ENCODE results near the gene RALGPS1.

RALGPS1 gene

DNA sequence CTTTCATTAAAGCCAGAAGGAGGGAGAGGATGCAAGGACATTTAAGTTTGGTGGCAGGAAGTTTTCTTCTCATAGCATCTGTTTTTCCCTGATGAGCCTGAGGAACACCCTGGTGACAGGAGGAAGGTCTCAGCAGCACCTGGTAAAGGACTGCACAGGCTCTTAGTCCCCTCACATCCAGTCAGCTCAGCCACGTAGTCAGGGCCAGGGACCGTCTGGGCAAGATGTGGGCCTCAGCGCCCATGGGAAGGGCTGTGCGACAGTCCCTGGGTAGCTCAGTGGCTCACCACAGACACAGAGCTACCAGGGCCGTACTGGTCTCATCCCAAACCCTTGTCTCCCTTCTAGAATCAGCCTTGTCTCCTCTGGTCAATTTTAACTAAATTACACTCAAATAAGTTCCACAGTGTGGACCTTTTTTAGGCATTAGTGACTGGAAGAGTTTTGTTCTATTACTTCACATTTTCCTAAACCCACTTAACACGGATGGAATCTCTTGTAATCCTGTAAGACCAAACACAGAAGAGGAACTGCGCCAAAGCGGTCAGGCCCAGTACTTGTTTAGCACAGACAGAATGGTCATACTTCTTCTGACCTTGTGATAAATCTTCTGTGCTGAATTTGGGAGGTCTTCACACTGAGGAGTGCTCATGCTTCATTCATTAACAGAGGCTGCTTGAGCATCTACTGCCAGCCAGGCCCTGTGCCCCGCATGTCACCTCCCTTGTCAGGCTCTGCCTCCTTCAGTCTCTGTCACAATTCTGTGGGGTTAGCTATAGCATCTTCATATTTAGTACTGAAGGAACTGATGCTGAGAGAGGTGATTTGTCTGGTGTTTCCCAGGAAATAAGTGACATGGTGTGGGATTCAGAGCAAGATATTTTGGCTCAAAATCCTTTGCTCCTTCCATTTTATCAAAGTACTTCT is 116.5 kb downstream of the RALGPS1 start:
- no peaks in the 10 kb centered on the region for H3K36me3 ChIP-seq (ENCODE audit: insufficient read depth, low read length)
- peaks cover 4% of the 10 kb centered on the region for H3K4me1 ChIP-seq (ENCODE audit: control insufficient read depth, insufficient read depth, low read length)
- H3K9me3 ChIP-seq (replicated peaks; ENCODE audit: low read length): no peaks in the 10 kb centered on the region
- H3K4me3 ChIP-seq (ENCODE audit: low read length): no peak overlapping the region
- H3K4me2 ChIP-seq (ENCODE audit: low read length): no peak overlapping the region
- peaks cover 20% of the 10 kb centered on the region for H3K27me3 ChIP-seq (ENCODE audit: control insufficient read depth, insufficient read depth, low read length)
- no peak overlapping the region for H3K9ac ChIP-seq (ENCODE audit: low read depth, low read length)

DNA sequence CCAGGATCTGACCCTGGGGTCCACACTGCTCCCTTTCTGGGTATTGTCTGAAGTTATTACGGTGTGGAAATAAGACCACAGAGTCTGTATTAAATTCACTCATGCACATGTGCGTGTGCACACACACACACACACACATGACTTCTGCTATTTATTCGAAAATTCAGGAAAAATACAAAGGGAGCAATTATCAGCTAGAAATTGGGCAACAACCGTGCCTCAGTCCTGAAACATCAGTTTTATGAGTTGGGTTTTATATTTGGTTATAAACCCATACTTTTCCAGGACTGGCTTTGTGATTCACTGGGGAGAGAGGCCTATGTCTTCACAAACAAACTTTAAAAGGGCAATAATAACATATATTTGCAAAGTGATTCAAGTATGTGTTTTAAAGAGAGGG is 117.7 kb downstream of the RALGPS1 start:
- Histone ChIP-seq H3K4me1 (ENCODE audit: control insufficient read depth, insufficient read depth, low read length) (peaks cover 4% of the 10 kb centered on the region), H3K4me3 (ENCODE audit: low read length) (no peak overlapping the region), H3K36me3 (ENCODE audit: insufficient read depth, low read length) (no peaks in the 10 kb centered on the region), H3K27me3 (ENCODE audit: control insufficient read depth, insufficient read depth, low read length) (peaks cover 14% of the 10 kb centered on the region), H3K4me2 (ENCODE audit: low read length) (no peak overlapping the region), H3K9ac (ENCODE audit: low read depth, low read length) (no peak overlapping the region), H3K9me3 (replicated peaks; ENCODE audit: low read length) (no peaks in the 10 kb centered on the region)

DNA sequence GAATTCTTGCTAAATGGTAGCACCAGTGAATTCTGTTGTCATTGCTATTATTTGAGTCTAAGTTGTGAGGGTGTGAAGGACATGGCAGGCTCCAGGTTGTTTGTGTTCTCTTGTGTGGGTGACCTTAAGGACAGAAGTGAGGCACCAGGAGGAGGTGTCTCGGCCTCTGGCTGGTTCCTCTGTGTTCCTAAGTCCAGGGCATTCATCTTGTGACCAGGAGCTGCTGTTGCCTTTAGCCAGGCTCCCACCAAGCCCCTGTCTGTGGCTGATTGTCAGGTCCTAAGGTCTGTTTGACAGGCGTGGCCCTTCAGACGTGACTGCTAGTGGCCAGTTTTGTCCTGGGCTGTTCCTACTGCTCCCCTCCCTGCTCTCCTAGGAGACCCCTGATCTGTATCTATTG is 118.5 kb downstream of the RALGPS1 start:
- Histone ChIP-seq H3K9me3 (replicated peaks; ENCODE audit: low read length) (no peaks in the 10 kb centered on the region), H3K4me1 (ENCODE audit: control insufficient read depth, insufficient read depth, low read length) (peaks cover 4% of the 10 kb centered on the region)

DNA sequence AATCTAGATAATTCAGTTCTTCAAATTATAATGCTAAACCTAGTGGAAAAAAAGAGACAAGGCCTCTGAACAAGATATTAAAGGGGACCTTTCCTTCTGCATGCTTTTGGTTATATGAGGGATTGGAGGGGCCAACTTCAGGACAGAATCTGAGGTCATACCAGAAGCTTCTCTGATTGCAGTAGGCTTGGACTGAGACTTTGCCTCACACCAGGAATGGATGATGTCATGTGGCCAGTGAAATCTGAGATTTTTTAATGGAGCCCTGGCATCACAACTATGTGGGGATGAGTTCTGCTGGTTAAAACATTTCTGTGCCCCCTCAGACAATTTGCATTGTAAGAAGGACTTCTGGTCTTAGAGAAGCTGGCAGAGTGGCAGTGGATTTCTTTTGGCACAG is 119.2 kb downstream of the RALGPS1 start:
- Histone ChIP-seq H3K4me1 (ENCODE audit: control insufficient read depth, insufficient read depth, low read length) (peaks cover 4% of the 10 kb centered on the region), H3K4me2 (ENCODE audit: low read length) (no peak overlapping the region), H3K27me3 (ENCODE audit: control insufficient read depth, insufficient read depth, low read length) (peaks cover 14% of the 10 kb centered on the region), H3K36me3 (ENCODE audit: insufficient read depth, low read length) (no peaks in the 10 kb centered on the region), H3K9ac (ENCODE audit: low read depth, low read length) (no peak overlapping the region), H3K9me3 (replicated peaks; ENCODE audit: low read length) (no peaks in the 10 kb centered on the region), H3K4me3 (ENCODE audit: low read length) (no peak overlapping the region)

More for the DNA sequence above, 118.5 kb downstream of the RALGPS1 start:
- peaks cover 14% of the 10 kb centered on the region for H3K27me3 ChIP-seq (ENCODE audit: control insufficient read depth, insufficient read depth, low read length)
- H3K4me3 ChIP-seq (ENCODE audit: low read length): no peak overlapping the region
- H3K4me2 ChIP-seq (ENCODE audit: low read length): no peak overlapping the region
- H3K36me3 ChIP-seq (ENCODE audit: insufficient read depth, low read length): no peaks in the 10 kb centered on the region
- no peak overlapping the region for H3K9ac ChIP-seq (ENCODE audit: low read depth, low read length)

DNA sequence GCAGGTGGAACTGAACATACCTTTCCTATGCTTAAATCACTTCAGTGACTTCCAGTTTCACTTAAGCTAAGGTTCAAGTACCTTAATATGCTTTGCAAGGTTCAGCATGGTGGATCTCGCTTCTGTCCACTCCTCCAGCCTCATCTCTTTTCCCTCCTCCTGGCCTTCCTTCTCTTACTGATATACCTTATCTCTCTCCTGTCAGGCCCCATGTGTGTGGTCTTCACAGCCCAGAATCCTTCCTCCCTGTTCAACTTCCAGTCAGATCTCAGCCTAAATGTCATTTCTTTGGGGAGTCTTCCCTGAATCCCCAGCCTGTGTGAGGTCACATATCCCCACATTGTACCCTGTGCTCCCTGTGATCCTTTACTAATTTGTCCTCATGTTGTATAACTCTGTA is 120.1 kb downstream of the RALGPS1 start:
- Histone ChIP-seq H3K36me3 (ENCODE audit: insufficient read depth, low read length) (no peaks in the 10 kb centered on the region), H3K9ac (ENCODE audit: low read depth, low read length) (no peak overlapping the region), H3K27me3 (ENCODE audit: control insufficient read depth, insufficient read depth, low read length) (peaks cover 14% of the 10 kb centered on the region), H3K4me1 (ENCODE audit: control insufficient read depth, insufficient read depth, low read length) (peaks cover 4% of the 10 kb centered on the region), H3K9me3 (replicated peaks; ENCODE audit: low read length) (no peaks in the 10 kb centered on the region), H3K4me2 (ENCODE audit: low read length) (no peak overlapping the region), H3K4me3 (ENCODE audit: low read length) (no peak overlapping the region)

DNA sequence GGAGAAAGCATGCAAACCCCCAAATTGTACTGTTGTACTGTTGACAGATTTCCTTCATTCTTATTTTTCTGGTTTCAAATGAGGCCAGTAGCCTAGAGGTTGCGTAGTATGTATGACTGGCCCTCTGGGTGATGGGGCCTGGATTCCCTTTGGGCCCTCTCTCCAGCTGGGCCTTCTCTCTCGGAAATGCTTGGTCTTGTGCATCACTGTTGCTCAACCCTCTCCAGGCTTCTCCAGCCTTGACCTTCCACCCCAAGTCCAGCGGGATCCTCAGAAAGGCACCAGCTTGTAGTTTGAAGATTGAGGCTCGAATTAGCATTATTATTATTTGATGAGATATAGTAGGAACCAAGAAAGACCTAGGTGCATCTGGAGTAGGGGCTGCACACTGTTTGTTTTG is 120.8 kb downstream of the RALGPS1 start:
- Histone ChIP-seq H3K4me1 (ENCODE audit: control insufficient read depth, insufficient read depth, low read length) (peaks cover 4% of the 10 kb centered on the region), H3K9me3 (replicated peaks; ENCODE audit: low read length) (no peaks in the 10 kb centered on the region), H3K4me3 (ENCODE audit: low read length) (no peak overlapping the region), H3K9ac (ENCODE audit: low read depth, low read length) (no peak overlapping the region), H3K36me3 (ENCODE audit: insufficient read depth, low read length) (no peaks in the 10 kb centered on the region), H3K27me3 (ENCODE audit: control insufficient read depth, insufficient read depth, low read length) (peaks cover 14% of the 10 kb centered on the region), H3K4me2 (ENCODE audit: low read length) (no peak overlapping the region)

DNA sequence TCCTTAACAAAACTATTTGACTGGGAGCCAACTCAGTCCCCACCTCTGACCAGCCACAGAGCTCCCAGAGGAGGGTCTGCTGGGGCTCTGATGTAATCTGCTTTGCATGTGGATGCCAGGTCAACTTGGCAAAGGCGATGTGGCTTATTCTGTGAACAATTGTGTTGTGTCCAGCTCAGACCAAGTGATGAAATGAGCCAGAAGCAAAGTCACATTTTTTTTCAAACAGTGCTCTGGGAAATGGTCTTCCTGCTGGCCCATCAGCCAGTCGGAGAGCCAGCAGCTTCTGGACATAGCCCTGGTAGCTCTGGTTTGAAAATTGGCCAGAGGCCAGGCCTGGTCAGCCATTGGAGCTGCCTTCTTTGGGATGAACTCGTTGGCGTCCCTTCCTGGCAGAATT is 121.4 kb downstream of the RALGPS1 start:
- Histone ChIP-seq H3K4me2 (ENCODE audit: low read length) (no peak overlapping the region), H3K4me3 (ENCODE audit: low read length) (no peak overlapping the region), H3K9ac (ENCODE audit: low read depth, low read length) (no peak overlapping the region), H3K4me1 (ENCODE audit: control insufficient read depth, insufficient read depth, low read length) (peaks cover 4% of the 10 kb centered on the region), H3K9me3 (replicated peaks; ENCODE audit: low read length) (no peaks in the 10 kb centered on the region), H3K27me3 (ENCODE audit: control insufficient read depth, insufficient read depth, low read length) (peaks cover 9% of the 10 kb centered on the region), H3K36me3 (ENCODE audit: insufficient read depth, low read length) (no peaks in the 10 kb centered on the region)

DNA sequence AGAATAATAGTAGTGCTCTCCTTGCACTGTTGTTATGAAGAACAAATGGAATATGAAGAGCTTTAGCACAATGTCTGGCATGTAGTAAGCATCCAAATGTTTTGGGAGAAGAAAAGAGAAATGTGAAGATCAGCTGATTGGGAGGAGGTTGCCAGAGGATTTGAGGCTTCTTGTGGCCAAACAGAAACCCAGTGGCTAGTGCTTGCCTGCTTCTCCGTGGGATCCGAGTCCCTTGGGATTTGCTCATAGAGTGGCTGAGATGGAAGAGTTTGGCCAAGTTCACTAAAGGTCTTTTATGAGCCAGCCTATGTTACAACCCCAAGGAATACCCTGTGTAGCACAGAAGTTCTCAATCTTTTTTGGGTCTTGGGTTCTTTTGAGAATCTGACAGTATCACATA is 121.9 kb downstream of the RALGPS1 start:
- no peak overlapping the region for H3K4me2 ChIP-seq (ENCODE audit: low read length)
- H3K4me1 ChIP-seq (ENCODE audit: control insufficient read depth, insufficient read depth, low read length): peaks cover 4% of the 10 kb centered on the region

DNA sequence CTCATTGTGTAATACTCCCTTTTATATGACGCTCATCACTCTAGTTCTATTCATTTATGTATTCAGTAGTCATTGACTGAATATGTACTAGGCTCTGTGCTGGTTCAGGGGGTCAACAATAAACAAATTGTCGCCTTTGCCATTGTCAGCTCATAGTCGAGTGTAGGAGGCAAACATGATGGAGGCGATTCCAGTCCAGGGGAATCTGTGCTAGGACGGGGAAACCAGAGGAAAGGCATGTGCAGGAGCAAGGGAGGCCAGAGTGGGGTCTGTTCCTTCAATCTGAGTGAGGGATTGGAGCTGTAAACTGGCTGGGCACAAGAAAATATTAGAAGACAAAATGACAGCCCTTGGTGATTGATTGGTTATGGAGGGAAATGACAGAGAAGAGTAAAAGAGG is 123.9 kb downstream of the RALGPS1 start:
- no peak overlapping the region for H3K4me2 ChIP-seq (ENCODE audit: low read length)
- peaks cover 5% of the 10 kb centered on the region for H3K27me3 ChIP-seq (ENCODE audit: control insufficient read depth, insufficient read depth, low read length)
- H3K9me3 ChIP-seq (replicated peaks; ENCODE audit: low read length): no peaks in the 10 kb centered on the region
- H3K9ac ChIP-seq (ENCODE audit: low read depth, low read length): no peak overlapping the region
- no peaks in the 10 kb centered on the region for H3K36me3 ChIP-seq (ENCODE audit: insufficient read depth, low read length)
- no peak overlapping the region for H3K4me3 ChIP-seq (ENCODE audit: low read length)
- peaks cover 4% of the 10 kb centered on the region for H3K4me1 ChIP-seq (ENCODE audit: control insufficient read depth, insufficient read depth, low read length)

More for the DNA sequence above, 121.9 kb downstream of the RALGPS1 start:
- no peaks in the 10 kb centered on the region for H3K36me3 ChIP-seq (ENCODE audit: insufficient read depth, low read length)
- H3K27me3 ChIP-seq (ENCODE audit: control insufficient read depth, insufficient read depth, low read length): peaks cover 5% of the 10 kb centered on the region
- H3K4me3 ChIP-seq (ENCODE audit: low read length): no peak overlapping the region
- H3K9me3 ChIP-seq (replicated peaks; ENCODE audit: low read length): no peaks in the 10 kb centered on the region
- no peak overlapping the region for H3K9ac ChIP-seq (ENCODE audit: low read depth, low read length)

DNA sequence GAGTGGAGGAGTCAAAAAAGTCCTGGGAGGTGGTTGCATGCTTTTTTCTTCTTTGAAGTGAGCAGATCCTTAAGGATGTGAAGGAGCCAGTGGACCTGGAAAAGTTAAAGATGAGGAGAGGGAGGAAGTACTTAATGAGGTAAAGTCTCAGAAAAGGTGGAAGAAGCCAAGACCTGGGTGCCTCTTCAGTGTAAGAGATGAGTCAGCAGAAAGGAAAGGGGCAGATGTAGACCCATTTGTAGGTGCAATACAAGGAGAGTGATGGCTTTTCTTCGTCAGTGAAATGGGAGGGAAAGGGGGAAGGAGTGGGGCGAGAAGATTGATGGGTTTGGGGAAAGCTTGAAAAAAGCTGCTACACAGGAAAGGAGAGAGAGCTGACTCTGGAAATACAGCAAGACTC is 124.9 kb downstream of the RALGPS1 start:
- H3K36me3 ChIP-seq (ENCODE audit: insufficient read depth, low read length): no peaks in the 10 kb centered on the region
- H3K27me3 ChIP-seq (ENCODE audit: control insufficient read depth, insufficient read depth, low read length): peaks cover 4% of the 10 kb centered on the region
- no peak overlapping the region for H3K4me3 ChIP-seq (ENCODE audit: low read length)
- H3K9ac ChIP-seq (ENCODE audit: low read depth, low read length): no peak overlapping the region
- no peaks in the 10 kb centered on the region for H3K9me3 ChIP-seq (replicated peaks; ENCODE audit: low read length)
- no peaks in the 10 kb centered on the region for H3K4me1 ChIP-seq (ENCODE audit: control insufficient read depth, insufficient read depth, low read length)
- no peak overlapping the region for H3K4me2 ChIP-seq (ENCODE audit: low read length)

DNA sequence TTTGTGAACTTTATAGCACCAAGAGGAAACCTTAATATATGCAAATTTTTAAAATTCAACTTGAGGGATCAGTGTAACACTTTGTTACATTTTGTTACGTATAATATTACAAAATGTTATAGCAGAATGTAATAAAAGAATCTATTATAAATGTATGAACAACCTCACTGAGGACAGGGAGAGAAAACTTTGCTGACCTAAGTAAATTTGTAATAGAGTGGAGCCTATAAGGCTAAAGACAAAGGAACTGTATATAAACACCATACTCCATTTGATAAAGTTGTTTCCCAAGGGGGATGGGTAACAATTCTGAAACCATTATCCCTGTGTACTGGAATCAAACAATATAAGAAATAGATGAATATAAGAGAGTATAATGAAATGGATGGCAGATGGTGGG is 130.6 kb downstream of the RALGPS1 start:
- no peak overlapping the region for H3K4me2 ChIP-seq (ENCODE audit: low read length)
- H3K27me3 ChIP-seq (ENCODE audit: control insufficient read depth, insufficient read depth, low read length): no peaks in the 10 kb centered on the region
- peaks cover 16% of the 10 kb centered on the region for H3K4me1 ChIP-seq (ENCODE audit: control insufficient read depth, insufficient read depth, low read length)
- H3K9ac ChIP-seq (ENCODE audit: low read depth, low read length): no peak overlapping the region
- H3K36me3 ChIP-seq (ENCODE audit: insufficient read depth, low read length): no peaks in the 10 kb centered on the region
- no peak overlapping the region for H3K4me3 ChIP-seq (ENCODE audit: low read length)
- H3K9me3 ChIP-seq (replicated peaks; ENCODE audit: low read length): no peaks in the 10 kb centered on the region

DNA sequence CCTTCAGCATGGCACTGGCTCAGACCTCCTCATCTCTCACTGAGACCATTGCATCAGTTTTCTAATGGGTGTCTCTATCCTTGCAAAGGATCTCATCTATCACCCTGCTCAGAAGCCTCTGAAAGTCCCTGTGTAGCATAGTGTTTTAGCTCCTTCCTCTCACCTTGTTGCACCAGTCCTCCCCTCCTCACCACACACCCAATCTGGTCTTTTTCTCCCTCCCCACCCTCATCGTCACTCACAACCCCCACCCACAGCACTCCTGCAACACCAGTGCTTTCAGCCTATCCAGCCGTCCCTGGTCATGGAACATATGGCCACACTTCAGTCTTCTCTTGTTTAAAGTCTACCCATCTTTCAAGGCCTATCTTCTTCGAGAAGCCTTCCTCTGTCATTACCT is 133.4 kb downstream of the RALGPS1 start:
- no peaks in the 10 kb centered on the region for H3K36me3 ChIP-seq (ENCODE audit: insufficient read depth, low read length)
- peaks cover 16% of the 10 kb centered on the region for H3K4me1 ChIP-seq (ENCODE audit: control insufficient read depth, insufficient read depth, low read length)
- H3K27me3 ChIP-seq (ENCODE audit: control insufficient read depth, insufficient read depth, low read length): no peaks in the 10 kb centered on the region
- no peak overlapping the region for H3K4me3 ChIP-seq (ENCODE audit: low read length)
- H3K9ac ChIP-seq (ENCODE audit: low read depth, low read length): no peak overlapping the region
- H3K9me3 ChIP-seq (replicated peaks; ENCODE audit: low read length): no peaks in the 10 kb centered on the region
- H3K4me2 ChIP-seq (ENCODE audit: low read length): no peak overlapping the region
